Measurements from ENCODE around the gene MYO1G. TPM values are rescaled to one million over a fixed set of nuclear protein-coding genes. Genes with fewer than 3 reads are reported as not detected.

Gene MYO1G
- total RNA-seq, 2 experiments from 2014 or later, result 572 to 576 TPM

GRCh38 chr7:45015313-45015712 is 36.5 kb upstream of the MYO1G start:
- CTCF ChIA-PET, result interaction anchor here (0.7 to 1.3 kb wide), 1 partner anchor 42 kb away, joined by 3 read pairs; no protein-coding TSS in a partner anchor
- Mint-ChIP-seq H3K4me3 (no peak overlapping the region), H3K36me3 (ENCODE audit: low read depth) (peaks cover 47% of the 10 kb centered on the region), H3K9me3 (no peaks in the 10 kb centered on the region), H3K4me1 (peaks cover 20% of the 10 kb centered on the region), H3K27me3 (no peaks in the 10 kb centered on the region), H3K27ac (no peak overlapping the region)
- no peak for DNase-seq
- POLR2A ChIA-PET, result interaction anchor here (0.7 to 2.1 kb wide), 5 partner anchors 9 to 29 kb away, joined by 3 to 10 read pairs (median 3); no protein-coding TSS in a partner anchor

DNA sequence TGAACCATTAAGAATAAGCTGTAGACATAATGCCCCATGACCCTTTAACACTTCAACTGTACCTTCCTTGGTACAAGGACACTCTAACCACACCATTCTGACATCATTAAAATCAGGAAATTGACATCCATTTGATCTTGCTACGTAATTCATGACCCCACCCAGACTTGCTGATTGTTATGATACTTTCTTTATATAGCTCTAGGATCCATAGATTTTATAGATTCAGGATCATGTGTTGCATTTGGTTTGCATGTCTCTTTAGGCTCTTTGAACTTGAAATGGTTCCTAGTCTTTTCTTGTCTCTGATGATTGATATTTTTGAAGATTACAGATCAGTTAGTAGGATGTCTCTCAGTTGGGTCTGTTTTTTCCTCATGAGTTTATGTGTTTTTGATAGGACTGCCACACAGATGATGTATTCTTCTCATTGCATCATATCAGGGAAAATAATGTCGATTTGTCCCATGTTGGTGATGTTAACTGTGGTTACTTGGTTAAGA is 34.7 kb upstream of the MYO1G start:
- POLR2A ChIA-PET, result interaction anchor here (0.8 to 3.8 kb wide), 3 partner anchors 12 to 28 kb away, joined by 3 to 16 read pairs (median 3); no protein-coding TSS in a partner anchor
- Mint-ChIP-seq H3K4me1 (peaks cover 28% of the 10 kb centered on the region), H3K4me3 (no peak overlapping the region), H3K27ac (peak overlapping the region; percentile 7), H3K36me3 (ENCODE audit: low read depth) (peaks cover 56% of the 10 kb centered on the region), H3K9me3 (no peaks in the 10 kb centered on the region), H3K27me3 (no peaks in the 10 kb centered on the region)
- no peak for DNase-seq
- CTCF ChIA-PET, result interaction anchor here (1.2 to 1.6 kb wide), 2 partner anchors 35 to 157 kb away, joined by 3 read pairs; partner anchors contain the start of gene MYO1G

DNA sequence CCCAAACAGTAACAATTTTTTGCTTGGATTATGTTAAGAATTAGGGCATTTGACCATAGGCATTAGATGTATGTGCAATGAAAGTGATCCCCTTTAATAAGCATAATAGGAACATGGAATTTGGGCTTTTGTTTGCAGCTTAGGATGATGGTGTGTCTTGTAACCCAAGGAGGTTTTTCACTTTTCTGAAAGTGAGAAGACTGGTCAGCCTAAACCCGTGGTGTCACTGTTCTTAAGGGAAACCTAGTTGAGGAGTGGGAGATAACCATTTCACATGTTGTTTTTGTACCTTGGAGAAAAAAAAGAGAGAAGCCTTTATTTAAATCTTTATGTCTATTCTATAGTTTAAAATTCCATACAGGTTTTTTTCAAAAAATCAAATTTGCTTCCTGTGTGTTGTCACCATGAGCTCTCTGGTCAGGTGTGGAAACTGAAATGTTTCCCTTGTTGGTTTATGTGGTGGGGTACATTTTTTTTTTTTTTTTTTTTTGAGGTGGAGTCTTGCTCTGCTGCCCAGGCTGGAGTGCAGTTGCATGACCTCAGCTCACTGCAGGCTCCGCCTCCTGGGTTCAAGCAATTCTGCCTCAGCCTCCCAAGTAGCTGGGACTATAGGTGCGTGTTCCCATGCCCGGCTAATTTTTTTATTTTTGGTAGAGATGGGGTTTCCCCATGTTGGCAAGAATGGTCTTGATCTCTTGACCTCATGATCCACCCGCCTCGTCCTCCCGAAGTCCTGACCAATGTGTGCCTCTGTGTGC is 28.9 kb upstream of the MYO1G start:
- ChIA-PET POLR2A (interaction anchor here (0.6 to 2.1 kb wide), 11 partner anchors 8 to 209 kb away, joined by 3 to 9 read pairs (median 4); no protein-coding TSS in a partner anchor), CTCF (interaction anchor here (0.7 to 2.3 kb wide), 7 partner anchors 14 to 202 kb away, joined by 3 to 14 read pairs (median 3); no protein-coding TSS in a partner anchor)

GRCh38 chr7:45007106-45007505 is 28.3 kb upstream of the MYO1G start:
- H3K4me1 Mint-ChIP-seq, result peaks cover 54% of the 10 kb centered on the region
- ChIA-PET POLR2A (interaction anchor here (0.6 to 2.1 kb wide), 10 partner anchors 8 to 209 kb away, joined by 3 to 9 read pairs (median 5); no protein-coding TSS in a partner anchor), CTCF (interaction anchor here (0.7 to 2.3 kb wide), 5 partner anchors 15 to 103 kb away, joined by 3 to 14 read pairs (median 4); no protein-coding TSS in a partner anchor)
- no peak overlapping the region for H3K4me3 Mint-ChIP-seq
- H3K27me3 Mint-ChIP-seq, result no peaks in the 10 kb centered on the region
- H3K36me3 Mint-ChIP-seq (ENCODE audit: low read depth), result peaks cover 43% of the 10 kb centered on the region
- no peaks in the 10 kb centered on the region for H3K9me3 Mint-ChIP-seq
- H3K27ac Mint-ChIP-seq, result peak overlapping the region; percentile 70
- no peak for DNase-seq

More for the DNA sequence above, 28.9 kb upstream of the MYO1G start:
- H3K27ac Mint-ChIP-seq, result peak overlapping the region; percentile 70
- H3K4me3 Mint-ChIP-seq, result peak overlapping the region; percentile 50
- no peaks in the 10 kb centered on the region for H3K9me3 Mint-ChIP-seq
- H3K27me3 Mint-ChIP-seq, result no peaks in the 10 kb centered on the region
- peak; percentile 58 for DNase-seq
- H3K4me1 Mint-ChIP-seq, result peaks cover 52% of the 10 kb centered on the region
- H3K36me3 Mint-ChIP-seq (ENCODE audit: low read depth), result peaks cover 48% of the 10 kb centered on the region

DNA sequence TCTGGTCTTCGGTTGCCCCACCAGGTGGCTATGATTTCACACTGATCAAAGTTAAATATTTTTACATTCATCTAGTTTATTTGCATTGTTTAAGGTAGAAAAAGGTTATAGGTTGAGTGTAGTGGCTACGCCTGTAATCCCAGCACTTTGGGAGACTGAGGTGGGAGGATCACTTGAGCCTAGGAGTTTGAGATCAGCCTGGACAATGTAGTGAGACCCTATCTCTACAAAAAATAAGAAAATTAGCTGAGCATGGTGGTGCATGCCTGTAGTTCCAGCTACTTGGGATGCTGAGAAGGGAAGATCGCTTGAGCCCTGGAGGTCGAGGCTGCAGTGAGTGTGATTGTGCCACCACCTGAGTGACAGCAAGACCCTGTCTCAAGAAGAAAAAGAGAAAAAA is 25.0 kb upstream of the MYO1G start:
- peaks cover 61% of the 10 kb centered on the region for H3K4me1 Mint-ChIP-seq
- POLR2A ChIA-PET, result interaction anchor here (2.3 to 10.5 kb wide), 2 partner anchors 23 to 24 kb away, joined by 8 to 493 read pairs; partner anchors contain the start of gene MYO1G
- no peak overlapping the region for H3K4me3 Mint-ChIP-seq
- no peaks in the 10 kb centered on the region for H3K27me3 Mint-ChIP-seq
- no peak for DNase-seq
- CTCF ChIA-PET, result interaction anchor here (0.9 kb wide), 2 partner anchors 22 to 26 kb away, joined by 3 read pairs; no protein-coding TSS in a partner anchor
- H3K27ac Mint-ChIP-seq, result no peak overlapping the region
- H3K9me3 Mint-ChIP-seq, result no peaks in the 10 kb centered on the region
- H3K36me3 Mint-ChIP-seq (ENCODE audit: low read depth), result peaks cover 32% of the 10 kb centered on the region

GRCh38 chr7:45001826-45002225 is 23.0 kb upstream of the MYO1G start:
- CTCF ChIA-PET, result interaction anchor here (0.7 to 8.0 kb wide), 14 partner anchors 16 to 136 kb away, joined by 3 to 88 read pairs (median 5); partner anchors contain the start of gene MYO1G
- peaks cover 52% of the 10 kb centered on the region for H3K4me1 Mint-ChIP-seq
- POLR2A ChIA-PET, result interaction anchor here (0.7 to 10.5 kb wide), 19 partner anchors 10 to 420 kb away, joined by 3 to 493 read pairs (median 13); partner anchors contain the start of genes H2AZ2, MYO1G, PURB and TBRG4
- no peaks in the 10 kb centered on the region for H3K27me3 Mint-ChIP-seq
- peaks cover 19% of the 10 kb centered on the region for H3K36me3 Mint-ChIP-seq (ENCODE audit: low read depth)
- no peak for DNase-seq
- no peaks in the 10 kb centered on the region for H3K9me3 Mint-ChIP-seq
- no peak overlapping the region for H3K4me3 Mint-ChIP-seq
- H3K27ac Mint-ChIP-seq, result peak overlapping the region; percentile 85

DNA sequence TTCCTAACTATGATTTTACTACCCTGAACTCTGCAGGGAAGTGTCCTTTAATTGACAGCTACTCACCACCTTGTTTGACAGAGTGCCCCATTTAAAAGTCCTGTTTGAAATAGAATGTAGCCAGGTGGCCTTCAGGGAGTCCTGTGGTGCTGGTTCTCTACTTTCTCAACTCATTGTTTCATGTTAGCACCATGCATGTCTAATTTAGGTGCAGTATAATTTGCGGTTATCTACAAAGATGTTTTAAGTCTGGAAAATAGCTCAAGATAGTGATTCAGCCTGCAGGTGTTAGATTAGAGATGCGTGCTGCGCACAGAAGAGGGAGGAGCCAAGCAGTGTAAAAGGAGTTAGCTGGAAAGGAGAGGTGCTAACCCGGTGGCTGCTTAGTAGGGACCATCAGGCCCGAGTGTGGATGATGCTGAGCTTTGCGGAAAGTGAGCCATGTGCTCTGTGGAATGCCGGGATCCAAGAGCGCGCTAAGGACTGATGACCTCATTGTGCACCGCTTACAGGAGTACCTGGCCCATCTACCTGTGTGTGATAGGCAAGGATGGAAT is 22.4 kb upstream of the MYO1G start:
- Mint-ChIP-seq H3K27ac (peak overlapping the region; percentile 85), H3K9me3 (no peaks in the 10 kb centered on the region), H3K27me3 (no peaks in the 10 kb centered on the region), H3K4me3 (peak overlapping the region; percentile 85), H3K4me1 (peaks cover 55% of the 10 kb centered on the region), H3K36me3 (ENCODE audit: low read depth) (peaks cover 16% of the 10 kb centered on the region)
- DNase-seq, result peak; percentile 55
- POLR2A ChIA-PET, result interaction anchor here (0.7 to 10.5 kb wide), 24 partner anchors 10 to 419 kb away, joined by 3 to 493 read pairs (median 4); partner anchors contain the start of genes H2AZ2, MYO1G, OGDH and PURB
- CTCF ChIA-PET, result interaction anchor here (0.7 to 8.0 kb wide), 15 partner anchors 15 to 136 kb away, joined by 3 to 88 read pairs (median 5); partner anchors contain the start of genes MYO1G and TBRG4

GRCh38 chr7:45000093-45001032 is 21.5 kb upstream of the MYO1G start, which contains the start of gene CCM2:
CCM2 (plus strand) TSS chr7:45000201; CDS start chr7:45000334, 133 bp downstream.
- H3K4me1 Mint-ChIP-seq, result peaks cover 56% of the 10 kb centered on the region
- peak within 1 kb of the TSS; percentile 87 for H3K27ac Mint-ChIP-seq
- no peaks in the 10 kb centered on the region for H3K27me3 Mint-ChIP-seq
- peaks cover 10% of the 10 kb centered on the region for H3K36me3 Mint-ChIP-seq (ENCODE audit: low read depth)
- no peak for DNase-seq
- peak within 1 kb of the TSS; percentile 85 for H3K4me3 Mint-ChIP-seq
- ChIA-PET CTCF (interaction anchor here (1.0 to 8.0 kb wide), 16 partner anchors 10 to 136 kb away, joined by 3 to 88 read pairs (median 5); partner anchors contain the start of gene TBRG4), POLR2A (interaction anchor here (0.9 to 10.5 kb wide), 21 partner anchors 9 to 418 kb away, joined by 3 to 493 read pairs (median 7); partner anchors contain the start of genes H2AZ2, MYO1G, OGDH and PURB)
- H3K9me3 Mint-ChIP-seq, result no peaks in the 10 kb centered on the region

DNA sequence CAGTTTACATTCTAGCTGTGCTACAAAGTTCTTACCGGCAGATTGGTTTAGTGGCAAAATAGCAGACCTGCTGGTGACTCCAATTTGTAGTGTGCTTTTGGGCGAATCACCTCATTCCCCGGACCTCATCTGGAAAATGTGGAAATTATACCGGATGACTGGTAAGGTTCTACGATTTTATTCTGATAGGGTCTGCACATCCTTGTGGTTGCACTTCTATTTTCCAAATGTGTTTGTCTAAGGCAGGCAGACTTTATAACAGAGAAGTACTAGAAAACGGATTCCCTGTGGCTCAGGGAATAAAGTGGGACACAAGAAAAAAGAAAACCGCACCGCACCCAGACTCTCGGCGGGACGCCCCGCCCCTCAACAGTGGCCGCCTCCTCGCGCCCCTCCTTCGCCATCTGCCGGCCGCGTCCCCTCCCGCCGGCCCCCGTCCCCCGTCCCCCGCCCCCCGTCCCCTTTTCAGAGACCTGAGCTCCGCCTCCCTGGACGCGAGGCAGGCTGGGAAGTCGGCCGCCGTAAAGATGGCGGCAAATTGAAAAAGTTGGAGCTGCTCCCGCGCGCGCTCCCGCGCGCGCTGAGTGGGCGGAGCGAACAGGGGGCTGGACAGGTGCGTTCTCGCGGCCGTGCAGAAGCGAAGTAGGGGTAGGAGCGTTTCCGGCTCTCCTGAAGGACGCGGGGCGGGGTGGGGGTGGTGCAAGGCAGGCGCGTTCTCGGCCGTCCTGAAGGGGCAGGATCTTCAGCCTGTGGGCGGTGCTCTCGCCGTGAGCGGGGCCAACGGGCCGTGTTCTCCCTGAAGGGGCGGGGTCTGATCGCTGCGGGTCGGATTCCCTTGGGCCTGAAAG is 20.7 kb upstream of the MYO1G start:
- CTCF ChIA-PET, result interaction anchor here (0.7 to 8.0 kb wide), 12 partner anchors 9 to 1427 kb away, joined by 3 to 88 read pairs (median 4); no protein-coding TSS in a partner anchor
- DNase-seq, result peak; percentile 100
- POLR2A ChIA-PET, result interaction anchor here (0.7 to 10.5 kb wide), 13 partner anchors 9 to 393 kb away, joined by 3 to 493 read pairs (median 19); partner anchors contain the start of genes H2AZ2, MYO1G, OGDH and PURB
- peak overlapping the region; percentile 80 for H3K4me3 Mint-ChIP-seq
- H3K4me1 Mint-ChIP-seq, result peaks cover 59% of the 10 kb centered on the region
- H3K36me3 Mint-ChIP-seq (ENCODE audit: low read depth), result peaks cover 9% of the 10 kb centered on the region
- no peaks in the 10 kb centered on the region for H3K27me3 Mint-ChIP-seq
- peak overlapping the region; percentile 87 for H3K27ac Mint-ChIP-seq
- no peaks in the 10 kb centered on the region for H3K9me3 Mint-ChIP-seq

- ChIA-PET POLR2A (interaction anchor here (0.6 to 10.5 kb wide), 7 partner anchors 19 to 150 kb away, joined by 3 to 493 read pairs (median 19); partner anchors contain the start of genes H2AZ2, MYO1G and TBRG4), CTCF (interaction anchor here (1.0 to 8.0 kb wide), 6 partner anchors 8 to 139 kb away, joined by 3 to 88 read pairs (median 5); no protein-coding TSS in a partner anchor)
- no peak for DNase-seq
- Mint-ChIP-seq H3K36me3 (ENCODE audit: low read depth) (peaks cover 7% of the 10 kb centered on the region), H3K4me1 (peaks cover 61% of the 10 kb centered on the region), H3K27ac (peak overlapping the region; percentile 87), H3K4me3 (peak overlapping the region; percentile 80), H3K27me3 (no peaks in the 10 kb centered on the region), H3K9me3 (no peaks in the 10 kb centered on the region)
These were observed 19.5 kb upstream of the MYO1G start for GRCh38 chr7:44998153-44998871.

All from activated CD4-positive, alpha-beta memory T cell treated with anti-CD3 and anti-CD28 coated beads, Interleukin-2, amount 10 ng/mL, durations not matched to agents 7 days and 5 days (primary cell).